ENCODE results near the gene TMEM161A.

GRCh38 chr19:19122902-19123301 is 15.4 kb downstream of the TMEM161A start:
- no peak for TF ChIP-seq FOXM1 (CRISPR knock-in tag; IDR thresholded peaks at IDR 0.05)
- TF ChIP-seq SRSF9 (IDR thresholded peaks at IDR 0.05; ENCODE audit: borderline replicate concordance, insufficient read depth, low read depth, low read length, poor library complexity, severe bottlenecking): no peak
- TF ChIP-seq ZNF232 (CRISPR knock-in tag; IDR thresholded peaks at IDR 0.05; ENCODE audit: borderline replicate concordance): no peak
- no peak for TF ChIP-seq TAF15 (IDR thresholded peaks at IDR 0.05; ENCODE audit: low read depth, low read length, poor library complexity, severe bottlenecking)
- TF ChIP-seq GTF2F1 (IDR thresholded peaks at IDR 0.05; ENCODE audit: low read length): no peak
- TF ChIP-seq ATM (IDR thresholded peaks at IDR 0.05; ENCODE audit: borderline replicate concordance): no peak
